ENCODE results near the gene SSX5.
"Not testable (repeated sequence)": the region's sequence is repeated elsewhere in the genome, so short reads cannot be mapped to it uniquely, and the experiment has no call there.

Gene SSX5

DNA sequence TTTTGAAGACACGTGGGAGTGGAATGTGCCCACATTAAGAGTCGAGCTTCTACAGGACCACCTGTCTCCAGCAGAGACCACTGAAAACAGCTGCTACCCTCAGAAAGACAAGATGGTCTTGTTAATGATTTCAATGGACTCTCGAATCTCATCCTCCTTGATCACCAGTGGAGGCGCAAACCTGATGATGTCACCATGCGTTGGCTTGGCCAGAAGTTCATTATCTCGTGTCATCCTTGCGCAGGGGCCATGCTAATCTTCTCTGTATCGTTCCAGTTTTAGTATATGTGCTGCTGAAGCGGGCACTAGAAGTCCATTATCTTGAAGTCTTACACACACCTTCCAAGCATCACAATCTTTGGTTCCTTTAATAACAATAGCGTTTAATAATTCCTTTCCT lies 42.8 kb downstream of the SSX5 start:
- WGBS, 2 experiments (ENCODE audit: insufficient coverage in 2 of 2): 100% methylated on average over 2 to 5 of the region's 10 CpGs
- Histone ChIP-seq H3K4me1 (ENCODE audit: control insufficient read depth, insufficient read depth, low read length, poor library complexity, severe bottlenecking) (no peaks in the 10 kb centered on the region), H3K9me3 (ENCODE audit: control insufficient read depth, low read length) (no peaks in the 10 kb centered on the region), H3K4me3 (ENCODE audit: extremely low read depth, insufficient read depth, low read length, poor library complexity, severe bottlenecking) (no peak overlapping the region), H3K36me3 (ENCODE audit: control insufficient read depth, insufficient read depth, low read length) (no peaks in the 10 kb centered on the region), H3K27ac (ENCODE audit: low read depth, low read length, severe bottlenecking) (no peak overlapping the region)

DNA sequence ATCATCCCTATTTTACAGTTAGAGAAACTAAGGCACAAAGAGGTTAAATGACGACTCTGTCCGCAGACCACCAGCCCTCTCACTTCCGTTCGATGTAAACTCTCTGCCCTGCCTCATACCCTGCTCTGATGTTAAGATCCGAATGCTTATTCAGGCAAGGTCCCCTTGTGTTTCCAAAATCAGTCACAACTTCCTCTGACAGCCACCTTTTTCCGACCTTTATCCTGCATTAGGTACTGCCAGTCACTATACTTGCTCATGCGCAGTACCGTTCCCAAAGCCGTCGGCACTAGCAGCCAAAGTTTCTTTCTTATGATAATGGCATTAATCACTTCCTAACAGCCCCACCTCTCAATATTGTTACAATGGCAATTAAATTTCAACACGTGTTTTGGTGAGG lies 53.9 kb downstream of the SSX5 start:
- not testable (repeated sequence) for H3K27ac ChIP-seq (ENCODE audit: low read depth, low read length, severe bottlenecking); H3K4me1 ChIP-seq (ENCODE audit: control insufficient read depth, insufficient read depth, low read length, poor library complexity, severe bottlenecking); H3K9me3 ChIP-seq (ENCODE audit: control insufficient read depth, low read length); H3K36me3 ChIP-seq (ENCODE audit: control insufficient read depth, insufficient read depth, low read length); H3K4me3 ChIP-seq (ENCODE audit: extremely low read depth, insufficient read depth, low read length, poor library complexity, severe bottlenecking)
- 48 to 63% methylated on average over 2 to 5 of the region's 11 CpGs for WGBS, 2 experiments (ENCODE audit: insufficient coverage in 2 of 2)

DNA sequence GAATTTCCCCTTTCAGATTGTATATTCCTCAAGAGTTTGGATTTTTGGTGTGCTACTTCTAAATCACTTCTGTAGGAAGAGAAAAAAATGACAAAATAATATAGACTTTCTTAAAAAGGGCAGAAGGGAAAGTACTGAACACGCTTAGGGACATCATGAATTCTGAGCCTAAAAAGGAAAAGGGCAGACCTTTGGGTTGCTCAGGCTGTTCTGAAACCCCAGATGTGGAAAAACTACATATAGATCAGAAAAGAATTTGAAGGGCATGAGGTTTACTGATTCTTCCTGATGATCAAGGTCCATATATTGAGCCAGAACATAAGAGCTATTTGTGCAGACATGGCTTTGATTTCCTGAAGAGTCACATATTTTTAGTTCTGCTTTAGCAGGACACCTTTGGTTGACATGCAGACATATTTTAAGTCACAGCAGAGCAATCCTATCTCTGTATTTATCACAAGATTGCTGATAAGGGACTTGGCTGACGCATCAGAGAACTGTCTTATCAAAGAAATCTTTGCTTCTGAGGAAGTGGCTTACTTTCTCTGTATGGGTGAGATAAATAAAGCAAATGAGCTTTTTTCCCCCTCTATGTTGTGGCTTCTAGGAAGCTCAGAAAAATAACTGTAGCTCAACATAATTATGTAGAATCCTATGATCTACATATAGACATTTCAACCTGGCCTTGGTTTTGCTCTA lies 54.6 kb downstream of the SSX5 start:
- H3K4me3 ChIP-seq (ENCODE audit: extremely low read depth, insufficient read depth, low read length, poor library complexity, severe bottlenecking); H3K27ac ChIP-seq (ENCODE audit: low read depth, low read length, severe bottlenecking); H3K4me1 ChIP-seq (ENCODE audit: control insufficient read depth, insufficient read depth, low read length, poor library complexity, severe bottlenecking); H3K36me3 ChIP-seq (ENCODE audit: control insufficient read depth, insufficient read depth, low read length); H3K9me3 ChIP-seq (ENCODE audit: control insufficient read depth, low read length): not testable (repeated sequence)
- no CpG with 5 or more reads among the region's 2 CpGs for WGBS, 2 experiments (ENCODE audit: insufficient coverage in 2 of 2)

DNA sequence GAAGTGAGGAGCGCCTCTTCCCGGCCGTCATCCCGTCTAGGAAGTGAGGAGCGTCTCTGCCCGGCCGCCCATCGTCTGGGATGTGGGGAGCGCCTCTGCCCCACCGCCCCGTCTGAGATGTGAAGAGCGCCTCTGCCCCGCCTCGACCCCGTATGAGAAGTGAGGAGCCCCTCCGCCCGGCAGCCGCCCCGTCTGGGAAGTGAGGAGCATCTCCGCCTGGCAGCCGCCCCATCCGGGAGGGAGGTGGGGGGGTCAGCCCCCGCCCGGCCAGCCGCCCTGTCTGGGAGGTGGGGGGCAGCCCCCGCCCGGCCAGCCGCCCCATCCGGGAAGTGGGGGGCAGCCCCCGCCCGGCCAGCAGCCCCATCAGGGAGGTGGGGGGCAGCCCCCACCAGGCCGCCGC lies 57.5 kb downstream of the SSX5 start:
- no CpG with 5 or more reads among the region's 33 CpGs for WGBS, 2 experiments (ENCODE audit: insufficient coverage in 2 of 2)
- H3K4me1 ChIP-seq (ENCODE audit: control insufficient read depth, insufficient read depth, low read length, poor library complexity, severe bottlenecking); H3K4me3 ChIP-seq (ENCODE audit: extremely low read depth, insufficient read depth, low read length, poor library complexity, severe bottlenecking); H3K9me3 ChIP-seq (ENCODE audit: control insufficient read depth, low read length); H3K36me3 ChIP-seq (ENCODE audit: control insufficient read depth, insufficient read depth, low read length); H3K27ac ChIP-seq (ENCODE audit: low read depth, low read length, severe bottlenecking): not testable (repeated sequence)
